Measurements from ENCODE around the gene OR5M3. TPM values are rescaled to one million over a fixed set of nuclear protein-coding genes. Genes with fewer than 3 reads are reported as not detected.

Gene OR5M3
- total and polyA plus RNA-seq, 9 donors: not detected

GRCh38 chr11:56457076-56457475 lies 16.1 kb downstream of the OR5M3 start:
- no peaks in the 10 kb centered on the region for H3K9me3 ChIP-seq
- WGBS, 3 donors: 82 to 93% (median 90%) methylated on average over 1 of the region's 1 CpG
- H3K27me3 ChIP-seq: no peaks in the 10 kb centered on the region
- no peak overlapping the region for H3K4me3 ChIP-seq
- H3K27ac ChIP-seq: no peak overlapping the region
- TF ChIP-seq POLR2A (IDR thresholded peaks at IDR 0.05): no peak
- TF ChIP-seq EP300 (IDR thresholded peaks at IDR 0.05): no peak
- TF ChIP-seq, protein P1, sequence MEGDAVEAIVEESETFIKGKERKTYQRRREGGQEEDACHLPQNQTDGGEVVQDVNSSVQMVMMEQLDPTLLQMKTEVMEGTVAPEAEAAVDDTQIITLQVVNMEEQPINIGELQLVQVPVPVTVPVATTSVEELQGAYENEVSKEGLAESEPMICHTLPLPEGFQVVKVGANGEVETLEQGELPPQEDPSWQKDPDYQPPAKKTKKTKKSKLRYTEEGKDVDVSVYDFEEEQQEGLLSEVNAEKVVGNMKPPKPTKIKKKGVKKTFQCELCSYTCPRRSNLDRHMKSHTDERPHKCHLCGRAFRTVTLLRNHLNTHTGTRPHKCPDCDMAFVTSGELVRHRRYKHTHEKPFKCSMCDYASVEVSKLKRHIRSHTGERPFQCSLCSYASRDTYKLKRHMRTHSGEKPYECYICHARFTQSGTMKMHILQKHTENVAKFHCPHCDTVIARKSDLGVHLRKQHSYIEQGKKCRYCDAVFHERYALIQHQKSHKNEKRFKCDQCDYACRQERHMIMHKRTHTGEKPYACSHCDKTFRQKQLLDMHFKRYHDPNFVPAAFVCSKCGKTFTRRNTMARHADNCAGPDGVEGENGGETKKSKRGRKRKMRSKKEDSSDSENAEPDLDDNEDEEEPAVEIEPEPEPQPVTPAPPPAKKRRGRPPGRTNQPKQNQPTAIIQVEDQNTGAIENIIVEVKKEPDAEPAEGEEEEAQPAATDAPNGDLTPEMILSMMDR (IDR thresholded peaks at IDR 0.05): no peak
- DNase-seq: no peak
- no peaks in the 10 kb centered on the region for H3K4me1 ChIP-seq (ENCODE audit: insufficient read depth)
- no peaks in the 10 kb centered on the region for H3K36me3 ChIP-seq
- intact Hi-C loops (cut with DNase I): no loop called here

- TF ChIP-seq POLR2A (IDR thresholded peaks at IDR 0.05) (no peak), EP300 (IDR thresholded peaks at IDR 0.05) (no peak)
- TF ChIP-seq, protein P1 (IDR thresholded peaks at IDR 0.05): no peak
- WGBS, 3 donors: 60 to 69% (median 62%) methylated on average over 4 of the region's 4 CpGs
- intact Hi-C loops (cut with DNase I): no loop called here
- no peak overlapping the region for H3K4me3 ChIP-seq
- H3K9me3 ChIP-seq: no peaks in the 10 kb centered on the region
- no peak overlapping the region for H3K27ac ChIP-seq
- H3K4me1 ChIP-seq (ENCODE audit: insufficient read depth): no peaks in the 10 kb centered on the region
- DNase-seq: no peak
- H3K36me3 ChIP-seq: no peaks in the 10 kb centered on the region
- no peaks in the 10 kb centered on the region for H3K27me3 ChIP-seq
Observed at GRCh38 chr11:56453521-56453920, 19.6 kb downstream of the OR5M3 start.

Other genes starting within 250 kb of the OR5M3 start
- not detected for gene OR5T2, start 239.1 kb downstream of the OR5M3 start, total RNA-seq
- not detected for gene OR5T2, start 239.1 kb downstream of the OR5M3 start, polyA plus RNA-seq
- not detected for gene OR5T3, start 221.1 kb downstream of the OR5M3 start, total RNA-seq
- not detected for gene OR5T3, start 221.1 kb downstream of the OR5M3 start, polyA plus RNA-seq
- gene OR5T1, start 199.2 kb downstream of the OR5M3 start, total RNA-seq: not detected
- not detected for gene OR5T1, start 199.2 kb downstream of the OR5M3 start, polyA plus RNA-seq
- not detected for gene OR8H1, start 181.1 kb downstream of the OR5M3 start, total RNA-seq
- gene OR8H1, start 181.1 kb downstream of the OR5M3 start, polyA plus RNA-seq: not detected
- gene OR8K3, start 158.2 kb downstream of the OR5M3 start, total RNA-seq: not detected
- gene OR8K3, start 158.2 kb downstream of the OR5M3 start, polyA plus RNA-seq: not detected
- not detected for gene OR8K1, start 127.3 kb downstream of the OR5M3 start, total RNA-seq
- not detected for gene OR8K1, start 127.3 kb downstream of the OR5M3 start, polyA plus RNA-seq
- not detected for gene OR8J1, start 119.1 kb downstream of the OR5M3 start, total RNA-seq
- not detected for gene OR8J1, start 119.1 kb downstream of the OR5M3 start, polyA plus RNA-seq
- not detected for gene OR8U1, start 97.7 kb downstream of the OR5M3 start, total RNA-seq
- gene OR8U1, start 97.7 kb downstream of the OR5M3 start, polyA plus RNA-seq: not detected
- gene OR5AL1, start 60.7 kb downstream of the OR5M3 start, total RNA-seq: not detected
- not detected for gene OR5AL1, start 60.7 kb downstream of the OR5M3 start, polyA plus RNA-seq
- not detected for gene OR5M8, start 18.0 kb upstream of the OR5M3 start, total RNA-seq
- gene OR5M8, start 18.0 kb upstream of the OR5M3 start, polyA plus RNA-seq: not detected
- gene OR5M11, start 69.9 kb upstream of the OR5M3 start, total RNA-seq: not detected
- not detected for gene OR5M11, start 69.9 kb upstream of the OR5M3 start, polyA plus RNA-seq
- gene OR5M10, start 104.4 kb upstream of the OR5M3 start, total RNA-seq: not detected
- not detected for gene OR5M10, start 104.4 kb upstream of the OR5M3 start, polyA plus RNA-seq
- not detected for gene OR5M1, start 141.5 kb upstream of the OR5M3 start, total RNA-seq
- gene OR5M1, start 141.5 kb upstream of the OR5M3 start, polyA plus RNA-seq: not detected
- gene OR5AP2, start 169.1 kb upstream of the OR5M3 start, total RNA-seq: not detected
- gene OR5AP2, start 169.1 kb upstream of the OR5M3 start, polyA plus RNA-seq: not detected
- gene OR5AR1, start 190.3 kb upstream of the OR5M3 start, total RNA-seq: not detected
- not detected for gene OR5AR1, start 190.3 kb upstream of the OR5M3 start, polyA plus RNA-seq
- gene OR9G1, start 225.7 kb upstream of the OR5M3 start, total RNA-seq: not detected
- not detected for gene OR9G1, start 225.7 kb upstream of the OR5M3 start, polyA plus RNA-seq